Peyer's patch (tissue), 4 donors: ENCODE results near the gene SMYD4.

Experiments
- POLR2A ChIP-seq, 2 donors: fragments of 450-650 bp; IDR thresholded peaks; one replicate each; pipeline ENCODE4 v1.5.1; 2017; ENCODE audit warnings: antibody characterized with exemption in 2 of 2, mild to moderate bottlenecking in 2 of 2, moderate library complexity in 2 of 2
- TF ChIP-seq, protein P1 (sequence below), 6 experiments: fragments of 450-650 bp in 4 of 6; fragments of 200-600 bp in 2 of 6; sonication (generic) in 1 of 6; IDR thresholded peaks; one replicate each; pipeline ENCODE4 v1.5.1; 2017 to 2019; ENCODE audit warnings: antibody characterized with exemption in 6 of 6, mild to moderate bottlenecking in 3 of 6, moderate library complexity in 1 of 6

DNA sequence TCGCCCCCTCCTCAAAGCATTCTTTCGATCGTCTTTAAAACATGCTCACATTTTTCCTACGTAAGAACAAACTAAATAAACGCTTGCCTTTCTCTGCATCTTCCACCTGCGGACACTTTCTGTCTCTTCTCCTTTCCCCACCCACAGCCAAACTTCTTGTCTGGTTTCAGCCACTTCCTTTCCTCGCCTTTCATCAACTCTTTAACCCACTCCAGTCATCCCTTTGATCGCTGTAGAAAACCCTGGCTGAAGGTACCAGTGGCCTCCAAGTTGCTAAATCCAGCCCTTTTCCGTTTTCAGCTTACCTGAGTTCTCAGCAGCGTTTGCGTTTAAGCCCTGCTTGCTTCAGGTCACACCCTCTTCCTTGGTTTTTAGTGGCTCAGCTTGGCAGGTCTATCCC lies 586 bp upstream of the SMYD4 start:
- TF ChIP-seq, protein P1, sequence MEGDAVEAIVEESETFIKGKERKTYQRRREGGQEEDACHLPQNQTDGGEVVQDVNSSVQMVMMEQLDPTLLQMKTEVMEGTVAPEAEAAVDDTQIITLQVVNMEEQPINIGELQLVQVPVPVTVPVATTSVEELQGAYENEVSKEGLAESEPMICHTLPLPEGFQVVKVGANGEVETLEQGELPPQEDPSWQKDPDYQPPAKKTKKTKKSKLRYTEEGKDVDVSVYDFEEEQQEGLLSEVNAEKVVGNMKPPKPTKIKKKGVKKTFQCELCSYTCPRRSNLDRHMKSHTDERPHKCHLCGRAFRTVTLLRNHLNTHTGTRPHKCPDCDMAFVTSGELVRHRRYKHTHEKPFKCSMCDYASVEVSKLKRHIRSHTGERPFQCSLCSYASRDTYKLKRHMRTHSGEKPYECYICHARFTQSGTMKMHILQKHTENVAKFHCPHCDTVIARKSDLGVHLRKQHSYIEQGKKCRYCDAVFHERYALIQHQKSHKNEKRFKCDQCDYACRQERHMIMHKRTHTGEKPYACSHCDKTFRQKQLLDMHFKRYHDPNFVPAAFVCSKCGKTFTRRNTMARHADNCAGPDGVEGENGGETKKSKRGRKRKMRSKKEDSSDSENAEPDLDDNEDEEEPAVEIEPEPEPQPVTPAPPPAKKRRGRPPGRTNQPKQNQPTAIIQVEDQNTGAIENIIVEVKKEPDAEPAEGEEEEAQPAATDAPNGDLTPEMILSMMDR (IDR thresholded peaks at IDR 0.05): no peak
- TF ChIP-seq POLR2A (IDR thresholded peaks at IDR 0.05): no peak
